Spleen (tissue), 7 donors: ENCODE data around the gene STIM1.

Experiments
- CTCF ChIP-seq, 11 experiments: fragments of 200-600 bp in 7 of 11; fragments of 450-650 bp in 4 of 11; sonication (generic) in 4 of 11; IDR thresholded peaks in 8 of 11; conservative IDR thresholded peaks in 3 of 11; 1 replicate in 7 of 11; 2 replicates in 4 of 11; pipeline versions ENCODE4 v1.4.0 to v1.8.0; 2016 to 2021; ENCODE audit warnings: antibody characterized with exemption in 11 of 11, inconsistent platforms in 4 of 11, mild to moderate bottlenecking in 1 of 11
- POLR2AphosphoS5 ChIP-seq, 3 donors: sonication (generic); formaldehyde crosslinking; IDR thresholded peaks; one replicate each; pipeline ENCODE4 v1.5.1; 2017; ENCODE audit warnings: antibody characterized with exemption in 3 of 3
- donor health status: DM: no; HTN: no; CAD: no; lungs with moderate emphysema.
- donor health status: DM: no; HTN: no; CAD: no.
- donor health status: DM: no; HTN: no; CAD: no.

- TF ChIP-seq CTCF (IDR thresholded peaks at IDR 0.05 in 8 of 11, conservative IDR thresholded peaks at IDR 0.05 in 3 of 11) (no peak), POLR2AphosphoS5 (IDR thresholded peaks at IDR 0.05) (no peak)
These were observed 104.4 kb downstream of the STIM1 start for GRCh38 chr11:3959903-3960265.
